GM12878 (cell line): Measurements from ENCODE around the gene RPL10A. TPM values are rescaled to one million over a fixed set of nuclear protein-coding genes. Genes with fewer than 3 reads are reported as not detected.

Source experiments
- ATAC-seq: fragments of 200-7000 bp; cut with Tn5 transposase; 3 replicates; pipeline ENCODE4 v1.9.1; 2020; ENCODE audit warnings: mild to moderate bottlenecking, moderate library complexity
- BruUV-seq: library from RNA; stranded (reverse); fragments of 400-500 nt; replicated peaks from 2 replicates; lab custom pipeline; 2021; lab: Mats Ljungman, UMichigan
- CTCF ChIA-PET: fragments of 300-600 bp; sonication (Branson Sonifier 250); formaldehyde crosslinking; extraction: SDS; loops from one replicate; lab custom pipeline; 2021; ENCODE audit warnings: inconsistent platforms; lab: Yijun Ruan, JAX
- POLR2A ChIA-PET: fragments of 350-600 bp; formaldehyde crosslinking; extraction: SDS; loops from one replicate; lab custom pipeline; 2021; ENCODE audit warnings: inconsistent platforms; lab: Charles Lee
- RAD21 ChIA-PET: fragments of 300-600 bp; sonication (Branson Sonifier 250); formaldehyde crosslinking; loops from one replicate; lab custom pipeline; 2023; ENCODE audit warnings: antibody characterized with exemption; ENCODE audit not compliant: unreplicated experiment; lab: Charles Lee
- SMC1A ChIA-PET: fragments of 300-600 bp; sonication (Branson Sonifier 250); formaldehyde crosslinking; loops from one replicate; lab custom pipeline; 2023; ENCODE audit not compliant: unreplicated experiment, uncharacterized antibody; lab: Charles Lee
- DNase-seq: peaks from one replicate; pipeline ENCODE4 v3.0.0-alpha.2; 2011; ENCODE audit warnings: low read depth, low spot score
- FAIRE-seq: peaks from 3 replicates; lab custom pipeline; 2011; peaks lifted over from hg19 to GRCh38; lab: Jason Lieb, UNC
- H2AFZ ChIP-seq: 2 replicates; pipeline ENCODE4 v1.6.0; 2011; ENCODE audit warnings: low read depth, low read length, control low read depth; ENCODE audit not compliant: control insufficient read depth
- H3K27ac ChIP-seq: 2 replicates; pipeline ENCODE4 v1.5.1; 2011; ENCODE audit warnings: control low read depth; ENCODE audit not compliant: control insufficient read depth, insufficient read depth
- H3K27me3 ChIP-seq, 2 experiments: replicated peaks in 1 of 2; 2 replicates each; pipeline versions ENCODE4 v1.6.0 to v1.6.1; 2011; ENCODE audit warnings: low read length in 1 of 2; ENCODE audit not compliant: control insufficient read depth in 2 of 2, insufficient read depth in 2 of 2
- H3K36me3 ChIP-seq, 2 experiments: 2 replicates each; pipeline ENCODE4 v1.5.1; 2011; ENCODE audit warnings: low read length in 1 of 2; ENCODE audit not compliant: control insufficient read depth in 2 of 2, insufficient read depth in 2 of 2
- H3K4me1 ChIP-seq: 2 replicates; pipeline ENCODE4 v1.6.1; 2011; ENCODE audit warnings: mild to moderate bottlenecking, low read length, moderate library complexity, mixed read lengths; ENCODE audit not compliant: control insufficient read depth, insufficient read depth
- H3K4me2 ChIP-seq: 2 replicates; pipeline ENCODE4 v1.6.0; 2011; ENCODE audit warnings: control low read depth; ENCODE audit not compliant: control insufficient read depth, insufficient read depth
- H3K4me3 ChIP-seq: fragments of 200-600 bp; sonication (generic); 2 replicates; pipeline ENCODE4 v1.5.1; 2016
- H3K79me2 ChIP-seq: 2 replicates; pipeline ENCODE4 v1.6.0; 2011; ENCODE audit warnings: low read length; ENCODE audit not compliant: control insufficient read depth, insufficient read depth
- H3K9ac ChIP-seq: 2 replicates; pipeline ENCODE4 v1.8.0; 2011; ENCODE audit warnings: low read length, control low read depth, mixed read lengths; ENCODE audit not compliant: control insufficient read depth, insufficient read depth
- H3K9me3 ChIP-seq: replicated peaks from 3 replicates; pipeline ENCODE4 v1.5.1; 2011; ENCODE audit warnings: mild to moderate bottlenecking, low read length; ENCODE audit not compliant: control insufficient read depth, insufficient read depth
- H4K20me1 ChIP-seq: 2 replicates; pipeline ENCODE4 v1.6.0; 2011; ENCODE audit not compliant: control insufficient read depth, insufficient read depth
- EGR1 ChIP-seq, 2 experiments: IDR thresholded peaks; 1 replicate in 1 of 2; 2 replicates in 1 of 2; pipeline ENCODE4 v1.6.1; 2011 to 2012; ENCODE audit warnings: low read depth in 2 of 2, low read length in 2 of 2, borderline replicate concordance in 1 of 2, mild to moderate bottlenecking in 1 of 2, moderate library complexity in 1 of 2
- FOXM1 ChIP-seq: IDR thresholded peaks from 2 replicates; pipeline ENCODE4 v1.6.1; 2012; ENCODE audit warnings: low read depth, mild to moderate bottlenecking, inconsistent platforms, low read length, moderate library complexity
- HCFC1 ChIP-seq: fragments of 150-350 bp; IDR thresholded peaks from 2 replicates; pipeline ENCODE4 v1.6.1; 2014; ENCODE audit warnings: low read length
- MEF2A ChIP-seq: IDR thresholded peaks from 2 replicates; pipeline ENCODE4 v1.6.1; 2011; ENCODE audit warnings: low read depth, mild to moderate bottlenecking, low read length, moderate library complexity; ENCODE audit not compliant: insufficient read depth
- NFXL1 ChIP-seq: fragments of 450-650 bp; IDR thresholded peaks from 2 replicates; pipeline ENCODE4 v1.6.1; 2017; ENCODE audit warnings: antibody characterized with exemption, mild to moderate bottlenecking, borderline replicate concordance
- RB1 ChIP-seq: fragments of 450-650 bp; formaldehyde crosslinking; IDR thresholded peaks from 2 replicates; pipeline ENCODE4 v1.6.1; 2017; ENCODE audit warnings: mild to moderate bottlenecking, borderline replicate concordance
- RUNX3 ChIP-seq: IDR thresholded peaks from 2 replicates; pipeline ENCODE4 v1.6.1; 2012; ENCODE audit warnings: low read length, inconsistent platforms
- SREBF2 ChIP-seq: IDR thresholded peaks from 2 replicates; pipeline ENCODE4 v1.6.1; 2012; ENCODE audit warnings: mild to moderate bottlenecking, low read length
- STAT3 ChIP-seq: IDR thresholded peaks from 2 replicates; pipeline ENCODE4 v1.6.1; 2011; ENCODE audit warnings: low read depth, low read length, improper control_type of control experiment
- TBL1XR1 ChIP-seq: IDR thresholded peaks from 2 replicates; pipeline ENCODE4 v1.6.1; 2012; ENCODE audit warnings: low read depth, low read length, improper control_type of control experiment
- YBX1 ChIP-seq: fragments of 450-650 bp; IDR thresholded peaks from 2 replicates; pipeline ENCODE4 v1.6.1; 2016; ENCODE audit warnings: antibody characterized with exemption
- ZSCAN29 ChIP-seq: fragments of 450-650 bp; IDR thresholded peaks from 2 replicates; pipeline ENCODE4 v1.6.1; 2017; ENCODE audit warnings: mild to moderate bottlenecking, moderate library complexity
- WGBS: methylation state at CpG from one replicate; pipeline ENCODE4 v1.1.6; 2016; ENCODE audit warnings: low lambda C conversion rate; ENCODE audit not compliant: insufficient replicate concordance, insufficient coverage; ENCODE audit errors: missing lambda C conversion rate; 5-methylcytosine and 5-hydroxymethylcytosine counted together
- in situ Hi-C: fragments of 300-500 bp; cut with MboI; formaldehyde crosslinking; loops from 9 replicates; pipeline ENCODE4 v1.14.3; 2018; ENCODE audit warnings: mixed read lengths
- intact Hi-C: fragments of 100-400 bp; cut with micrococcal nuclease; formaldehyde crosslinking; loops from one replicate; pipeline ENCODE4 v1.14.2; 2022; ENCODE audit not compliant: unreplicated experiment
- polyA plus RNA-seq, 11 experiments: library from polyadenylated mRNA; depleted of rRNA in 4 of 11; unstranded in 6 of 11; stranded (reverse) in 5 of 11; fragments of >200 nt; fragmentation: Nextera tagmentation in 4 of 11; fragmentation: Illumina TruSeq in 1 of 11; extraction: Ambion mirVana in 4 of 11; extraction: Trizol in 1 of 11; gene quantifications; 1 replicate in 1 of 11; 2 replicates in 10 of 11; pipeline versions ENCODE4 v1.2.1 to v1.2.3, GENCODE V29; 2011 to 2016; ENCODE audit warnings: inconsistent platforms in 2 of 11, missing spikeins in 2 of 11, low read depth in 1 of 11
- total RNA-seq, 4 experiments: library from RNA; depleted of rRNA in 3 of 4; stranded (reverse); fragments of >200 nt in 3 of 4; fragmentation: Illumina TruSeq in 1 of 4; extraction: Trizol in 1 of 4; gene quantifications; 2 replicates each; pipeline versions ENCODE4 v1.2.1 to v1.2.3, GENCODE V29; 2013 to 2021
- TF ChIP-seq, protein P1 (sequence below): IDR thresholded peaks from 2 replicates; pipeline ENCODE4 v1.6.1; 2011; ENCODE audit warnings: borderline replicate concordance, low read depth, mild to moderate bottlenecking, moderate library complexity, low read length; ENCODE audit not compliant: insufficient read depth, poor library complexity, severe bottlenecking
- TF ChIP-seq, protein P2 (sequence below): IDR thresholded peaks from 2 replicates; pipeline ENCODE4 v1.6.1; 2011; ENCODE audit warnings: low read depth, mild to moderate bottlenecking, low read length, moderate library complexity, borderline replicate concordance; ENCODE audit errors: extremely low read depth
- TF ChIP-seq, protein P3 (sequence below): fragments of 150-350 bp; IDR thresholded peaks from 2 replicates; pipeline ENCODE4 v1.6.1; 2016; ENCODE audit warnings: low read depth, low read length

The RPL10A gene
- total and polyA plus RNA-seq, 10 of the 15 experiments (the other 5 are each of a cell fraction or from before 2014, with no cell fraction given), result 833 to 4,029 (median 2,795) TPM

DNA sequence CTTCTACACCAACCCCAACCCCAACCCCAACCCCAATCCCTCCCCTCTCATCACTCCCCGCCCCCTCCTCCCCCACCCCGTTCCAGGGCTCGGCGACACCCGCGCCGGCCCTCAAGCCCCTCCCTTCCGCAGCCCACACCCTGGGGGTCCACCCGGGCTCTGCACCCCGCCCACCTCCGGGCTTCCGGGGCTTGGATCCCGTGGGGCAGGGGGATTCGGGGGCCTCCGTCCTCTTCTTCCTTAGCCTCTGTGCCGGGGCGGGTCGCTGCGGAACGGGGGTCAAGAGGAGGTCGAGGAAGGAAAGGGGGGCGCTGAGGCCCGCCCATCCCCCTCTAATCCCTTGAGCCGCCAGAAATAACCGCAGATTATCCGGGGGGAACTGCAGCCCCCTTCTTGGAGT, 43.8 kb downstream of the RPL10A start:
- CTCF ChIA-PET, result no interaction called here

More for the DNA sequence above, 43.8 kb downstream of the RPL10A start:
- SMC1A ChIA-PET, result no interaction called here
- Histone ChIP-seq H3K79me2 (no peaks in the 10 kb centered on the region), H3K9me3 (no peaks in the 10 kb centered on the region), H3K27ac (no peak overlapping the region), H3K36me3 (no peaks in the 10 kb centered on the region), H3K9ac (no peak overlapping the region), H3K4me3 (no peak overlapping the region), H4K20me1 (no peaks in the 10 kb centered on the region), H3K4me1 (peaks cover 6% of the 10 kb centered on the region; the same call in 1 of the 2 replicates), H3K27me3 (peaks cover 2 to 6% of the 10 kb centered on the region in 2 experiments; a peak in 1 of 4 replicates), H2AFZ (no peak overlapping the region), H3K4me2 (no peak overlapping the region)
- RAD21 ChIA-PET, result no interaction called here
- DNase-seq (no peak), FAIRE-seq (no peak), ATAC-seq (no peak)
- TF ChIP-seq, protein P1, sequence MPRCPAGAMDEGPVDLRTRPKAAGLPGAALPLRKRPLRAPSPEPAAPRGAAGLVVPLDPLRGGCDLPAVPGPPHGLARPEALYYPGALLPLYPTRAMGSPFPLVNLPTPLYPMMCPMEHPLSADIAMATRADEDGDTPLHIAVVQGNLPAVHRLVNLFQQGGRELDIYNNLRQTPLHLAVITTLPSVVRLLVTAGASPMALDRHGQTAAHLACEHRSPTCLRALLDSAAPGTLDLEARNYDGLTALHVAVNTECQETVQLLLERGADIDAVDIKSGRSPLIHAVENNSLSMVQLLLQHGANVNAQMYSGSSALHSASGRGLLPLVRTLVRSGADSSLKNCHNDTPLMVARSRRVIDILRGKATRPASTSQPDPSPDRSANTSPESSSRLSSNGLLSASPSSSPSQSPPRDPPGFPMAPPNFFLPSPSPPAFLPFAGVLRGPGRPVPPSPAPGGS, result no peak
- TF ChIP-seq EGR1 (IDR thresholded peaks at IDR 0.05; ENCODE audit: borderline replicate concordance in 1 of 2, low read depth in 2 of 2, low read length in 2 of 2) (no peak), YBX1 (no peak), RB1 (no peak), MEF2A (no peak), RUNX3 (no peak), STAT3 (no peak), FOXM1 (no peak), SREBF2 (no peak), NFXL1 (no peak), ZSCAN29 (no peak), TBL1XR1 (no peak), HCFC1 (no peak)
- TF ChIP-seq, protein P2, sequence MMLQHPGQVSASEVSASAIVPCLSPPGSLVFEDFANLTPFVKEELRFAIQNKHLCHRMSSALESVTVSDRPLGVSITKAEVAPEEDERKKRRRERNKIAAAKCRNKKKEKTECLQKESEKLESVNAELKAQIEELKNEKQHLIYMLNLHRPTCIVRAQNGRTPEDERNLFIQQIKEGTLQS, result no peak
- TF ChIP-seq, protein P3, sequence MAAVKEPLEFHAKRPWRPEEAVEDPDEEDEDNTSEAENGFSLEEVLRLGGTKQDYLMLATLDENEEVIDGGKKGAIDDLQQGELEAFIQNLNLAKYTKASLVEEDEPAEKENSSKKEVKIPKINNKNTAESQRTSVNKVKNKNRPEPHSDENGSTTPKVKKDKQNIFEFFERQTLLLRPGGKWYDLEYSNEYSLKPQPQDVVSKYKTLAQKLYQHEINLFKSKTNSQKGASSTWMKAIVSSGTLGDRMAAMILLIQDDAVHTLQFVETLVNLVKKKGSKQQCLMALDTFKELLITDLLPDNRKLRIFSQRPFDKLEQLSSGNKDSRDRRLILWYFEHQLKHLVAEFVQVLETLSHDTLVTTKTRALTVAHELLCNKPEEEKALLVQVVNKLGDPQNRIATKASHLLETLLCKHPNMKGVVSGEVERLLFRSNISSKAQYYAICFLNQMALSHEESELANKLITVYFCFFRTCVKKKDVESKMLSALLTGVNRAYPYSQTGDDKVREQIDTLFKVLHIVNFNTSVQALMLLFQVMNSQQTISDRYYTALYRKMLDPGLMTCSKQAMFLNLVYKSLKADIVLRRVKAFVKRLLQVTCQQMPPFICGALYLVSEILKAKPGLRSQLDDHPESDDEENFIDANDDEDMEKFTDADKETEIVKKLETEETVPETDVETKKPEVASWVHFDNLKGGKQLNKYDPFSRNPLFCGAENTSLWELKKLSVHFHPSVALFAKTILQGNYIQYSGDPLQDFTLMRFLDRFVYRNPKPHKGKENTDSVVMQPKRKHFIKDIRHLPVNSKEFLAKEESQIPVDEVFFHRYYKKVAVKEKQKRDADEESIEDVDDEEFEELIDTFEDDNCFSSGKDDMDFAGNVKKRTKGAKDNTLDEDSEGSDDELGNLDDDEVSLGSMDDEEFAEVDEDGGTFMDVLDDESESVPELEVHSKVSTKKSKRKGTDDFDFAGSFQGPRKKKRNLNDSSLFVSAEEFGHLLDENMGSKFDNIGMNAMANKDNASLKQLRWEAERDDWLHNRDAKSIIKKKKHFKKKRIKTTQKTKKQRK, result no peak
- intact Hi-C loops (no loop called here), in situ Hi-C loops (no loop called here)
- no TSS peak for BruUV-seq
- 28% methylated on average over 17 of the region's 26 CpGs for WGBS
- POLR2A ChIA-PET, result no interaction called here
